Endothelial cell (in vitro differentiated cells): ENCODE results near the gene TKT. TPM values are rescaled to one million over a fixed set of nuclear protein-coding genes. Genes with fewer than 3 reads are reported as not detected.

ENCODE experiments used
- DNase-seq: peaks from one replicate; pipeline ENCODE4 v3.0.0; 2021; ENCODE audit warnings: low spot score
- H3K27ac Mint-ChIP-seq: one replicate; pipeline ENCODE4 v1.8.0; 2021; ENCODE audit warnings: mixed read lengths, inconsistent platforms; ENCODE audit not compliant: unreplicated experiment
- H3K27me3 Mint-ChIP-seq: one replicate; pipeline ENCODE4 v1.8.0; 2021; ENCODE audit warnings: mild to moderate bottlenecking, moderate library complexity, mixed read lengths, inconsistent platforms; ENCODE audit not compliant: unreplicated experiment
- H3K36me3 Mint-ChIP-seq: one replicate; pipeline ENCODE4 v1.8.0; 2021; ENCODE audit warnings: mild to moderate bottlenecking, low read depth, mixed read lengths, inconsistent platforms; ENCODE audit not compliant: unreplicated experiment
- H3K4me1 Mint-ChIP-seq: one replicate; pipeline ENCODE4 v1.8.0; 2021; ENCODE audit warnings: mild to moderate bottlenecking, mixed read lengths, inconsistent platforms; ENCODE audit not compliant: unreplicated experiment
- H3K4me3 Mint-ChIP-seq: one replicate; pipeline ENCODE4 v1.8.0; 2021; ENCODE audit warnings: mild to moderate bottlenecking, mixed read lengths, inconsistent platforms; ENCODE audit not compliant: unreplicated experiment
- H3K9me3 Mint-ChIP-seq: one replicate; pipeline ENCODE4 v1.8.0; 2021; ENCODE audit warnings: mixed read lengths, inconsistent platforms; ENCODE audit not compliant: unreplicated experiment
- CTCF ChIP-seq: fragments of 200-600 bp; sonication (generic); IDR thresholded peaks from one replicate; pipeline ENCODE4 v1.5.0; 2021; ENCODE audit warnings: antibody characterized with exemption; ENCODE audit not compliant: unreplicated experiment
- total RNA-seq: library from RNA; stranded (reverse); fragmentation: NEBNext Ultra II Directional; extraction: Animal tissue kit (Norgen Biotek cat#: 25700); gene quantifications from one replicate; pipeline ENCODE4 v1.2.1, GENCODE V29; 2021; ENCODE audit not compliant: unreplicated experiment

Gene TKT
- total RNA-seq, 1 donor from 2014 or later, result 305 TPM

- H3K27ac Mint-ChIP-seq, result no peak overlapping the region
- peaks cover 4% of the 10 kb centered on the region for H3K4me1 Mint-ChIP-seq
- no peaks in the 10 kb centered on the region for H3K27me3 Mint-ChIP-seq
- no peaks in the 10 kb centered on the region for H3K9me3 Mint-ChIP-seq
- peaks cover 4% of the 10 kb centered on the region for H3K36me3 Mint-ChIP-seq
- no peak for TF ChIP-seq CTCF
- no peak for DNase-seq
- H3K4me3 Mint-ChIP-seq, result no peak overlapping the region
These were observed 26.8 kb upstream of the TKT start for GRCh38 chr3:53282581-53282980.

- no peak for TF ChIP-seq CTCF
- Mint-ChIP-seq H3K9me3 (no peaks in the 10 kb centered on the region), H3K4me1 (peaks cover 4% of the 10 kb centered on the region), H3K27me3 (no peaks in the 10 kb centered on the region), H3K27ac (no peak overlapping the region), H3K36me3 (no peaks in the 10 kb centered on the region), H3K4me3 (no peak overlapping the region)
- no peak for DNase-seq
These were observed 22.8 kb upstream of the TKT start for GRCh38 chr3:53278667-53279066.

- Mint-ChIP-seq H3K36me3 (no peaks in the 10 kb centered on the region), H3K4me3 (no peak overlapping the region), H3K4me1 (peaks cover 6% of the 10 kb centered on the region), H3K27me3 (no peaks in the 10 kb centered on the region), H3K27ac (no peak overlapping the region), H3K9me3 (no peaks in the 10 kb centered on the region)
- DNase-seq, result no peak
- no peak for TF ChIP-seq CTCF
These were observed 19.2 kb upstream of the TKT start for GRCh38 chr3:53274938-53275605.

GRCh38 chr3:53273146-53273670 lies 17.4 kb upstream of the TKT start:
- Mint-ChIP-seq H3K4me1 (peaks cover 10% of the 10 kb centered on the region), H3K4me3 (no peak overlapping the region), H3K36me3 (no peaks in the 10 kb centered on the region), H3K27me3 (no peaks in the 10 kb centered on the region), H3K9me3 (no peaks in the 10 kb centered on the region), H3K27ac (no peak overlapping the region)
- TF ChIP-seq CTCF, result no peak
- no peak for DNase-seq
